Activated CD8-positive, alpha-beta memory T cell treated with anti-CD3 and anti-CD28 coated beads for 1 hour (primary cell): ENCODE data around the gene NR3C1.

Experiments used
- DNase-seq, 2 donors: peaks; one replicate each; pipeline ENCODE4 v3.0.0-alpha.2; 2020; ENCODE audit warnings: low read depth in 1 of 2; ENCODE audit errors: extremely low read depth in 1 of 2

Gene NR3C1

GRCh38 chr5:143271431-143271830, 132.1 kb downstream of the NR3C1 start:
- DNase-seq = no peak

- DNase-seq = no peak
Observed at GRCh38 chr5:143268388-143268787, 135.1 kb downstream of the NR3C1 start.

GRCh38 chr5:143267186-143267585, 136.3 kb downstream of the NR3C1 start:
- DNase-seq = no peak

GRCh38 chr5:143265995-143266394, 137.5 kb downstream of the NR3C1 start:
- no peak for DNase-seq

GRCh38 chr5:143263272-143263810, 140.1 kb downstream of the NR3C1 start:
- no peak for DNase-seq

GRCh38 chr5:143262393-143263174, 140.9 kb downstream of the NR3C1 start:
- no peak for DNase-seq

- DNase-seq = no peak
Observed at GRCh38 chr5:143261748-143262392, 141.6 kb downstream of the NR3C1 start.

GRCh38 chr5:143259254-143259605, 144.3 kb downstream of the NR3C1 start:
- no peak for DNase-seq

- no peak for DNase-seq
Observed at GRCh38 chr5:143258559-143259253, 144.8 kb downstream of the NR3C1 start.

- no peak for DNase-seq
Observed at GRCh38 chr5:143254819-143255218, 148.7 kb downstream of the NR3C1 start.

- no peak for DNase-seq
Observed at GRCh38 chr5:143251946-143252345, 151.5 kb downstream of the NR3C1 start.

- DNase-seq = no peak
Observed at GRCh38 chr5:143251190-143251589, 152.3 kb downstream of the NR3C1 start.

GRCh38 chr5:143249851-143250250, 153.6 kb downstream of the NR3C1 start:
- no peak for DNase-seq

GRCh38 chr5:143248822-143249579, 154.5 kb downstream of the NR3C1 start:
- no peak for DNase-seq

- DNase-seq = no peak
Observed at GRCh38 chr5:143248391-143248790, 155.1 kb downstream of the NR3C1 start.

- DNase-seq = no peak
Observed at GRCh38 chr5:143247134-143247815, 156.2 kb downstream of the NR3C1 start.

GRCh38 chr5:143245929-143246561, 157.4 kb downstream of the NR3C1 start:
- DNase-seq = no peak

- DNase-seq = no peak
Observed at GRCh38 chr5:143244990-143245389, 158.5 kb downstream of the NR3C1 start.

- DNase-seq = no peak
Observed at GRCh38 chr5:143244000-143244736, 159.3 kb downstream of the NR3C1 start.
